Loucy (cell line): ENCODE data around the gene SCN3A.

ENCODE experiments used
- CTCF ChIP-seq: fragments of 200-600 bp; sonication (generic); conservative IDR thresholded peaks from 2 replicates; pipeline ENCODE4 v1.5.1; 2014; ENCODE audit warnings: mild to moderate bottlenecking, antibody characterized with exemption, low read length
- EZH2phosphoT487 ChIP-seq: fragments of 200-600 bp; IDR thresholded peaks from 2 replicates; pipeline ENCODE4 v1.6.1; 2018; ENCODE audit warnings: antibody characterized with exemption, mild to moderate bottlenecking, moderate library complexity, borderline replicate concordance

DNA sequence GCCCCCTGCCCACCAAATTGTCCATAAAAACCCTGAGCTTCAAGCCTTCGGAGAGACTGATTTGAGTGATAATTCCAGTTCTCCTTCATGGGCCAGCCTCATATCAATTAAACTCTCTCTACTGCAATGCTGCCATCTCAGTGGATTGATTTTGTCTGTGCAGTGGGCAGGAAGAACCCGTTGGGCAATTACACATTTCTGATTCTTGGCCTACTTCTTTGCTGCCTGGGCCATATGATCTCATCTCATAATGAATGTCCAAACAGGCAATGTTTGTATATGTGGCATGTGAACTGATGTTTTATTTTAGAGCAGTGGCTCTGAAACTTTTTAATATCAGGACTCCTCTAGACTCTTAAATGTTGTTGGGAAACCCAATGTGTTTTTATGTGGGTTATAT lies 147.3 kb downstream of the SCN3A start:
- TF ChIP-seq CTCF, result no peak
- no peak for TF ChIP-seq EZH2phosphoT487
